ENCODE data around the gene PRR3. TPM values are rescaled to one million over a fixed set of nuclear protein-coding genes. Genes with fewer than 3 reads are reported as not detected.
A peak's percentile ranks its signal among the peaks of the same experiment; 100 is the strongest.

Gene PRR3
- total RNA-seq, 1 experiment from 2014 or later: 7.9 TPM

DNA sequence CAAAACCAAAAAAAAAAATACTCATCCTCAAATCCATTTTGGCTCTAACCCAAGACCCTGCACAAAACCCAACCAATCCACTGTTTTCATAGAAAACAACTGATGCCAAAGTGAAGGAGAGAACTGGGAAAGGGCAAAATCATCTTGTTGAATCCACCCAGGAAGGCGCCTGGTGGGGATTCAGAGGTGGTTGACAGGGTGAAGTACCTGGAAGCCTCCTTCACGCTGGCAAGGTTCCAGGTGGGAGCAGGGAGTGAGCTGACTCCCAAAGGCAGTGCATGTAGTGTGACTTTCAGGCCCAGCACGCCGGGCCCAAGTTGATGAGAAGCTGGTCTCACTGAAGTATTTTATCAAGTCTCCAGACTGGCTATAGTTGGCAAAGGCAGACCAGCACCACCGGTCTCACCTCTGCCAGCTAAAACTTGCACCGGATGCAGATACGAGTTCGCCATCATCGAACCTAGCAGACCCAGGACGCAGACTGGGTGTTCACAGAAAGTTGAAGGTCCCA, 43.4 kb downstream of the PRR3 start:
- no peak for DNase-seq (ENCODE audit: low read depth in 1 of 2, low spot score in 2 of 2)
- Histone ChIP-seq H3K4me1 (replicated peaks) (no peaks in the 10 kb centered on the region), H3K27me3 (replicated peaks) (no peaks in the 10 kb centered on the region), H3K36me3 (peaks cover 69% of the 10 kb centered on the region), H3K27ac (no peak overlapping the region), H3K4me3 (no peak overlapping the region), H3K9me3 (replicated peaks) (no peaks in the 10 kb centered on the region)

DNA sequence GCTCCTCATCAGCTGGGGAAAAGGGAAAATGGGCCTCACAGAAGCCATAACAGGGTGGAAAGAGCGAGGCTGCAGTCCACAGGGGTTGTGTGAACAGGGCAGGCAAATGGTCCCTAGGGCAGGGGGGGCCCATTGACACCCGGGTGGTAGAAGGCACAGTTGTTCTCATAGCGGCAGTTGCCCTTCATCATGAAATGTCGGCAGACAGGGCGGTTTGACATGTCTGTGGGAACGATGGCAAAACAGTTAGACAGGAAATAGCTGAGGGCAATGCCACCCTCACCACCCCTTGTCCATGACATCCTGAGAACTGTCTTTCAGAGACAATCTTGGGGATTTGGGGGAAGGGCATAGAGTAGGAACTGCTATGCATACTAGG, 44.3 kb downstream of the PRR3 start:
- Histone ChIP-seq H3K36me3 (peaks cover 77% of the 10 kb centered on the region), H3K4me1 (replicated peaks) (no peaks in the 10 kb centered on the region), H3K27ac (no peak overlapping the region), H3K27me3 (replicated peaks) (no peaks in the 10 kb centered on the region), H3K4me3 (no peak overlapping the region), H3K9me3 (replicated peaks) (no peaks in the 10 kb centered on the region)
- no peak for DNase-seq (ENCODE audit: low read depth in 1 of 2, low spot score in 2 of 2)

DNA sequence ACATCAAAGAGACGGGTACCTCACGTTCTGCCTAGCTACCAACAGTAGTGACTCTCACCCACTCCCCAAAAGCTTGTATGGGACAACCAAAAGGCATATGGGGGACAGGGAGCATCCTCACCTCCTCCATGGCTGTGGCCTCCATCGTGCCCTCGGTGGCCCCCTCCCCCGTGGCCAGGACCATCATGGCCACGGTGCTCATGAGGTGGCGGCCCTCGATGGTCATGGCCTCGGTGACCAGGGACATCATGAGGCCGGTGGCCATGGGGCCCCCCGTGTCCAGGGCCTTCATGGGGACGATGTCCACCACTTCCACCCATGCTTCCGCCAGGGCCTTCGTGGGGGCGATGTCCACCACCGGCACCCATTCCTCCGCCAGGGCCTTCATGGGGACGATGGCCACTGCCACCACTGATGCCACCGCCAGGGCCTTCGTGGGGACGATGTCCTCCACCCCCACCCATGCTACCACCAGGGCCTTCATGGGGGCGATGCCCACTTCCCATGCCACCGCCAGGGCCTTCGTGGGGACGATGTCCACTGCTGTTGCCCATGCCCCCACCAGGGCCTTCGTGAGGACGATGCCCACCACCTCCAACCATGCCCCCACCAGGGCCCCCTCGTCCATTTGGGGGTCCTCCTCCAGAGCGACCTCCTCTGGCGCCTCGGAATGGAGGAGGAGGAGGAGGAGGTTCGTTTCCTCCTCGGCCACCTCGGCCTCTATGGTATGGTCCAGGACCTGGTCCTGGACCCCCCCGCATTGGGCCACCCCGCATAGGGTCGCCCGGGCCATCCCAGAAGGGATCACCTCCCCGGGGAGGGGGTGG, 44.9 kb downstream of the PRR3 start:
- Histone ChIP-seq H3K36me3 (peaks cover 83% of the 10 kb centered on the region), H3K4me3 (no peak overlapping the region), H3K27me3 (replicated peaks) (no peaks in the 10 kb centered on the region), H3K27ac (no peak overlapping the region), H3K9me3 (replicated peaks) (no peaks in the 10 kb centered on the region), H3K4me1 (replicated peaks) (no peaks in the 10 kb centered on the region)
- DNase-seq (ENCODE audit: low read depth in 1 of 2, low spot score in 2 of 2): no peak

DNA sequence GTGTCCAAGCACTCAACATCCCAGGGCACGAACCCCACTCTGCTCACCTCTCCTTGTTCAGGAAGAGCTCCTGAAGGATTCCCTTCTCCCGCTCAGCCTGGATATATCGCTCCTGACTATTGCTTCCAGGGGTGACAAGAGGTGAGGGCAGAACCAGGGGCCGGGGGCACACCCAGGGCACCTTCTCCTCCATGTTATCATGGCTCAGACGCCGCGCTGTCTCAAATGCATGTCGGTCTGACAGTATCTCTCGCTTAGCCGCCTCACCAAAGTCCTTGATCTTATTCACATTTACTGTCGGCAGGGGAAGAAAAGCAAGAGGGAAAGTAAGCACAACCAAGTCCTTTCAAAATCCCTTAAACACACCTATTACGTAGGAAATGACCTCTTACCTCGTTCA, 46.9 kb downstream of the PRR3 start:
- no peaks in the 10 kb centered on the region for H3K4me1 ChIP-seq (replicated peaks)
- no peak overlapping the region for H3K4me3 ChIP-seq
- H3K27me3 ChIP-seq (replicated peaks): no peaks in the 10 kb centered on the region
- DNase-seq (ENCODE audit: low read depth in 1 of 2, low spot score in 2 of 2): no peak
- no peak overlapping the region for H3K27ac ChIP-seq
- no peaks in the 10 kb centered on the region for H3K9me3 ChIP-seq (replicated peaks)
- peaks cover 96% of the 10 kb centered on the region for H3K36me3 ChIP-seq

DNA sequence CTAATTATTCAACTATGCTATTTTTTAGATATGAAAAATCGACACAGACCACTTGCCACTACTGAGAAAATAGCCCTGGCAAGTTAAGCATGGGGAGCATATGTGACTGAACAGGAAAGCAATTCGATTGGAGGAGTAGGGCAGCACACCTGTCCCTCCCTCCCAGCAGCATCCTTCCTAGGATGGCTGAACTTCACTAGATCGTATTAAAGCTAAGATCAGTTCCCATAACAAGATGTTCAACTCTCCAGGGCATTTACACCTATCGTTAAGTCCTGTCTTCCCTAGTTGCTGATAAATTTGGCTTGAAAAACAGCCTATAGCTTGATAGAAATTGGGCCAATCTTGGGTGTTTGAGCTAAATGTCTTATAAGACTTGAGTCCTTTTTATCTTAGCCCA, 53.0 kb downstream of the PRR3 start:
- Histone ChIP-seq H3K36me3 (peaks cover 89% of the 10 kb centered on the region), H3K27ac (no peak overlapping the region)

DNA sequence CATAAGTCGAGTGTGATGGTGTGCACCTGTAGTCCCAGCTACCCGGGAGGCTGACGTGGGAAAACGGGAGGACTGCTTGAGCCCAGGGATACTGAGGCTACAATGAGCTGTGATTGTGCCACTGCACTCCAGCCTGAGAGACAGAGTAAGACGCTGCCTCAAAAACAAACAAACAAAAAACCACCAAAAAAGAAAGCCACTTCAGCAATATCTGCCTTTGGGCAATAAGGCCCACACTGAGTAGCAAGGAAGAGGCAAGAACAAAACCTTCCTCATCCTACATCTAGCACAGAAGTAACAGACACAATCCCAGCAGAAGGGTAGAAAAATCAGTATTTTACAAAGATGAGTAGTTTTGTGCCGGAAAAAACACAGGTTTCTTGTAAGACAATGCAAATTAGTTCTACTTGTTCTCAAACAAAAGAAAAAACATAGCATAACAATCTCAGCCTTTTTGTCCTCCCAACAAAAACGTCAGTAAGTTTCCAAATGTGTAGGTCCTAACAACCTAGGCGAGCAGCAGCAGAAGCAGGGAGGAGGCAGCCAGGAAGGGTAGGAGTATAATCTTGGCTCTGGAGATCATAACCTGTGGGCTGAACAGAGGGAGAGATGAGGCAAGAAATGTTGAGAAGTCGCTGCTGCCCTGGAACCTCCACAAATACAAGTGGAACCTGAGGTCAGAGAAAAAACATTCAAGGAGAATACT, 54.2 kb downstream of the PRR3 start:
- Histone ChIP-seq H3K9me3 (replicated peaks) (no peaks in the 10 kb centered on the region), H3K36me3 (peaks cover 87% of the 10 kb centered on the region), H3K27me3 (replicated peaks) (no peaks in the 10 kb centered on the region), H3K4me3 (no peak overlapping the region), H3K4me1 (replicated peaks) (peaks cover 38% of the 10 kb centered on the region), H3K27ac (no peak overlapping the region)
- no peak for DNase-seq (ENCODE audit: low read depth in 1 of 2, low spot score in 2 of 2)

More for the DNA sequence above, 53.0 kb downstream of the PRR3 start:
- DNase-seq (ENCODE audit: low read depth in 1 of 2, low spot score in 2 of 2): no peak
- H3K27me3 ChIP-seq (replicated peaks): no peaks in the 10 kb centered on the region
- H3K4me1 ChIP-seq (replicated peaks): peaks cover 30% of the 10 kb centered on the region
- no peak overlapping the region for H3K4me3 ChIP-seq
- no peaks in the 10 kb centered on the region for H3K9me3 ChIP-seq (replicated peaks)

DNA sequence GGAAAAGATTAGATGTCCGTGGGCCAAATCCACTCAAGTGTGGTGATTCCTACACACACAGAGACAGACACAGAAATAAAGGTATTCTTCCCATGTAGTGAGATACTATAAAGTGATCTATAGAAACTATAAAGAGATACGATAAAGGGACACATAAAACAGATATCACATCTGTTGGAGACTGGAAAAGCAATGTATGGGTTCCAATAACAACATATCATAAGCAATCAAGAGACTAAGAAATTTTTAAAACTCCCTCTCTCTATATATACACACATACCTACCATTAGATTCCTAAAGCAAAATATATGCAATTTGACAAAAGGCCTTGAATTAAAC, 54.7 kb downstream of the PRR3 start:
- peaks cover 38% of the 10 kb centered on the region for H3K4me1 ChIP-seq (replicated peaks)
- DNase-seq (ENCODE audit: low read depth in 1 of 2, low spot score in 2 of 2): no peak
- no peak overlapping the region for H3K27ac ChIP-seq
- peaks cover 87% of the 10 kb centered on the region for H3K36me3 ChIP-seq
- H3K27me3 ChIP-seq (replicated peaks): no peaks in the 10 kb centered on the region
- H3K9me3 ChIP-seq (replicated peaks): no peaks in the 10 kb centered on the region
- no peak overlapping the region for H3K4me3 ChIP-seq

DNA sequence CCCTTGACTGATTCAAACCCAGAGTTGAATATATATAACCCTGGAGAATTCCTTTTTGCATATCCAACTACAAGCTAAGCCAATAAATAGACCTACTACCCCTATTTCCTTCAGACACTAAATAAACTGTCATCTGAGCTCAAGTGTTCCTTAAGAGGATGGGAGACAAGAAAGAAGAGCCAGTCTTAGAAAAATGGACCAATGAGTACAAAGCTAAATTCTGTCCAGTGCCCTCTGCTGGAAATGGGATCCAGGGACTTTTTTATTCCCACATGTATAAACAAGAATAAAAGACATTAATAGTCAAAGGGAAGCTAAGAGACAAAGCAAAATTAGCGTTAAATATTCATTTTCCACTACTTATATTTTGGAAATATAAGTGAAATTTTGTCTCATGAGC, 55.1 kb downstream of the PRR3 start:
- no peaks in the 10 kb centered on the region for H3K27me3 ChIP-seq (replicated peaks)
- peak in 1 of 2 experiments; percentile 31 for DNase-seq (ENCODE audit: low read depth in 1 of 2, low spot score in 2 of 2)
- peaks cover 86% of the 10 kb centered on the region for H3K36me3 ChIP-seq
- no peak overlapping the region for H3K27ac ChIP-seq
- H3K4me3 ChIP-seq: no peak overlapping the region
- peaks cover 38% of the 10 kb centered on the region for H3K4me1 ChIP-seq (replicated peaks)
- no peaks in the 10 kb centered on the region for H3K9me3 ChIP-seq (replicated peaks)

DNA sequence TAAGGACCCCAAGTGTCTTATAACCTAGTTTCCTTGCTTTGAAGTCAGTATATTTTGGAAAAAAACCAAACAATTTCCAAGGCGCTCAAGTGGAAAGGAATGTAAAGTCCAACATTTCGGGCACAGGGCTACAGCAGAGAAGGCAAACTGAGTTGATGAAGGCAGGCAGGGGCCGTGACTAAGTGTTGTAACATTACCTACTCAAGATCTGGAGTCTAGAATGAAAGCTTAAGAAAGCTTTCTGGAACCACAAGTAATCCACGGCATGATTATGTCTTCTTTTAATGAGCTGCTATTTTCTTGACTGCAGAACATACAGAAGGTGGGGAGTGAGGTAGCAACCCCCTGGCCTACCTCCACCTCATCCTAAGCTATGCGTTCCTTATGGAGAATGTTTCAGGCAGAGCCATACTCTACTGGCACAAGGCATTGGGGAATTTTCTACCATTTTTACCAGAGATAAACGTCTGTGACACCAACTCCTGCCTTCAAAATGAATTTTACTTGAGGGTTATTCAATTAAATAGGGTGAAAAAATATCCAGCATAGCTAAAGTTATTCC, 55.7 kb downstream of the PRR3 start:
- Histone ChIP-seq H3K27ac (no peak overlapping the region), H3K36me3 (peaks cover 80% of the 10 kb centered on the region), H3K27me3 (replicated peaks) (no peaks in the 10 kb centered on the region), H3K4me3 (no peak overlapping the region), H3K9me3 (replicated peaks) (no peaks in the 10 kb centered on the region), H3K4me1 (replicated peaks) (peaks cover 38% of the 10 kb centered on the region)
- no peak for DNase-seq (ENCODE audit: low read depth in 1 of 2, low spot score in 2 of 2)

Other genes with a start within 250 kb of the PRR3 start
- 9.0 and 14.7 TPM in 2 replicates for gene TRIM39, start 230.4 kb upstream of the PRR3 start, total RNA-seq (2014; rRNA removed; shearing (Covaris generic))
- 41.0 and 137 TPM in 2 replicates for gene RPP21, start 212.1 kb upstream of the PRR3 start, total RNA-seq (2014; rRNA removed; shearing (Covaris generic))
- gene HLA-E, start 67.8 kb upstream of the PRR3 start, total RNA-seq (2014; rRNA removed; shearing (Covaris generic)): 214 and 294 TPM in 2 replicates
- gene GNL1, start 806 bp upstream of the PRR3 start, total RNA-seq (2014; rRNA removed; shearing (Covaris generic)): 20.9 and 49.5 TPM in 2 replicates
- 38.8 and 59.3 TPM in 2 replicates for gene ABCF1, start 14.1 kb downstream of the PRR3 start, total RNA-seq (2014; rRNA removed; shearing (Covaris generic))
- gene PPP1R10, start 59.9 kb downstream of the PRR3 start, total RNA-seq (2014; rRNA removed; shearing (Covaris generic)): 16.8 and 21.0 TPM in 2 replicates
- gene MRPS18B, start 60.5 kb downstream of the PRR3 start, total RNA-seq (2014; rRNA removed; shearing (Covaris generic)): 44.4 and 46.8 TPM in 2 replicates
- 0.66 and 3.4 TPM in 2 replicates for gene ATAT1, start 69.6 kb downstream of the PRR3 start, total RNA-seq (2014; rRNA removed; shearing (Covaris generic))
- 4.9 and 15.8 TPM in 2 replicates for gene C6orf136, start 89.8 kb downstream of the PRR3 start, total RNA-seq (2014; rRNA removed; shearing (Covaris generic))
- 59.5 and 86.3 TPM in 2 replicates for gene DHX16, start 115.7 kb downstream of the PRR3 start, total RNA-seq (2014; rRNA removed; shearing (Covaris generic))
- 53.2 and 76.8 TPM in 2 replicates for gene PPP1R18, start 129.3 kb downstream of the PRR3 start, total RNA-seq (2014; rRNA removed; shearing (Covaris generic))
- 6.8 and 10.0 TPM in 2 replicates for gene NRM, start 133.7 kb downstream of the PRR3 start, total RNA-seq (2014; rRNA removed; shearing (Covaris generic))
- gene MDC1, start 160.0 kb downstream of the PRR3 start, total RNA-seq (2014; rRNA removed; shearing (Covaris generic)): 8.4 and 8.6 TPM in 2 replicates
- 1,157 and 1,642 TPM in 2 replicates for gene TUBB, start 163.1 kb downstream of the PRR3 start, total RNA-seq (2014; rRNA removed; shearing (Covaris generic))
- 200 and 254 TPM in 2 replicates for gene FLOT1, start 185.4 kb downstream of the PRR3 start, total RNA-seq (2014; rRNA removed; shearing (Covaris generic))
- gene IER3, start 187.3 kb downstream of the PRR3 start, total RNA-seq (2014; rRNA removed; shearing (Covaris generic)): 119 and 139 TPM in 2 replicates

Data from SJSA1 (cell line).